GM18868 (cell line): ENCODE measurements around the gene LRRK1.

Experiments
- ATAC-seq: cut with Tn5 transposase; IDR thresholded peaks from one replicate; pipeline ENCODE4 v1.9.1; 2021; ENCODE audit warnings: mild to moderate bottlenecking, moderate library complexity; ENCODE audit not compliant: unreplicated experiment

The LRRK1 gene

GRCh38 chr15:100891307-100892012 is 27.7 kb upstream of the LRRK1 start:
- no peak for ATAC-seq

DNA sequence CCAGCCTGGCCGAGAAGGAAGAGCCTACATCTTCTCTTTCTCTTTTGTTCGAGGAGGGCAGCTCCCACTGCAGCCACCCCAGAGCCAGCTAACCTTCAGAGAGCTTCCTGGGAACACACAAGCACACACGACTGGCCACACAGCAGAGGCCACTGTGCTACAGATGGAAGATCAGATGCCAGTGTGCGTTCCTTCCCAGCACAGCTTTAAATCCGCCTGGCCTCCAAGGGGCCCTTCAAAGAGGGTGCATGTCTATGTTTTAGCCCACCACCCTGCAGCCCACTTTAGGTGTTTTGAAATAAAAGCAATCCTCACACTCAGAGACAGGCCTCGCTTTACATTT is 27.2 kb upstream of the LRRK1 start:
- no peak for ATAC-seq

- no peak for ATAC-seq
These were observed 25.7 kb upstream of the LRRK1 start for GRCh38 chr15:100893261-100893963.

DNA sequence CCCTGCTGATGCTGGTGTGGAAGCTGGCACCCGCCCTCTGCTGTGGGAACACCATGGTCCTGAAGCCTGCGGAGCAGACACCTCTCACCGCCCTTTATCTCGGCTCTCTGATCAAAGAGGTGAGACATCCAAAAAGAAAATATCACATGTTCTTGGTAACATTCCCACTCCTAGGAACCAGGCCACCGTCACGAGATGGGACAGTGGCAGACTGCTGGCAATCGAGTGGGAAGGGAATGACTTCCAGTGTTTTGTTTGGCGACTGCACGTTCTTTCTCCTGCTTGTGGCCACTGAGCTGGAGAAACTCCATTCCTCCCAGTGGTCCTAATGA is 25.2 kb upstream of the LRRK1 start:
- no peak for ATAC-seq

DNA sequence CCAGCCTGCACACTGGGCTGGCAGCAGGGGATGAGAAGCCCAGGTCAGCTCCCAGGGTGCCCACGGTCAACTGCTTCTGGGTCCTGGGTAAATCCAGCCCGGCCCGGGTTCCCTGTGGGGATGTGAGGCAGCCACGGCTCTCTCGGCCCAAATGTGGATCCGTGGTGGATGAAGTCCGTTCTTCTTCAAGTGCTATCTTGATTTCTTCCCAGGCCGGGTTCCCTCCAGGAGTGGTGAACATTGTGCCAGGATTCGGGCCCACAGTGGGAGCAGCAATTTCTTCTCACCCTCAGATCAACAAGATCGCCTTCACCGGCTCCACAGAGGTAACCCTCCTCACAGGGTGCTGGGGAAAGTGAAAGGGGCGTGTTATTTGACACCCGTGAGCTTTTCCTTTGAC is 23.4 kb upstream of the LRRK1 start:
- no peak for ATAC-seq

- no peak for ATAC-seq
These were observed 21.7 kb upstream of the LRRK1 start for GRCh38 chr15:100897221-100898151.

- no peak for ATAC-seq
These were observed 21.0 kb upstream of the LRRK1 start for GRCh38 chr15:100898152-100898490.

DNA sequence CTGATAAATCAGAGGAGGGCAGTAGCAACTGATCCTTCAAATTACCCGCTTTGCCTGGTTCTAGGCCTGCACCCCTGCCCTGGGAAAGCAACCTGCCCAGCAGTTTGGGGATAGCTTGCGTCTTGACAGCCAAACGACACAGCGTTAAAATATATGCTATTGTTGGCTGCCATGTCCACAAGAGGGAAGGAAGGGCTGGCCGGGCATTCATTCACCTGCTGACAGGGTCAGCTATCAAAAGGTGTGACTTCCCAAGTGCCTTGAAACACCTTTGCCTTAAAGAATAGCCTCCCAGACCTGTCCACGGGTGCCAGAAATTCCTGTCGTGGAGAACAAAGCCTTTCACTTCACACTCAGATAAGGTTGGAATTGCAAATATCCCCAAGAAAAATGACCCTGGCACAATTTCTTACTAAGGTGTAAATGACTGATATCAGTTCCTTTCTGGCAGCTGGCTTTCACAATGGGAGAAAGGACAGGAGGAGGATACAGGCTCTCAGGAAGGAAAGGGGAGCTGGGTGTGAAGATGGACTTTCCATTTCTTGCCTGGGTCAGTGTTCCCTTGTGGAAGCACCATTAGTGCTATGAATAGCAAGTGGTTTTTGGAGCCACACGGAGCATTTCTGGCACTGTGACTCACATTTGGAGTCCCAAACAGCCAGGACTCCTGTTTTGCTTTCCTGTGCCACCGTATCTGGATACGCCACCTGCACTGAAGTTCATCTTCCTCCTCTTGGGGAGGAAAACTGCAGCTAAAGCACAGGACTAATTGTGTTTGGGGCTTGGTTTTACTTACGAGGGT is 20.3 kb upstream of the LRRK1 start:
- ATAC-seq: no peak

GRCh38 chr15:100899601-100900000 is 19.6 kb upstream of the LRRK1 start:
- ATAC-seq: no peak

DNA sequence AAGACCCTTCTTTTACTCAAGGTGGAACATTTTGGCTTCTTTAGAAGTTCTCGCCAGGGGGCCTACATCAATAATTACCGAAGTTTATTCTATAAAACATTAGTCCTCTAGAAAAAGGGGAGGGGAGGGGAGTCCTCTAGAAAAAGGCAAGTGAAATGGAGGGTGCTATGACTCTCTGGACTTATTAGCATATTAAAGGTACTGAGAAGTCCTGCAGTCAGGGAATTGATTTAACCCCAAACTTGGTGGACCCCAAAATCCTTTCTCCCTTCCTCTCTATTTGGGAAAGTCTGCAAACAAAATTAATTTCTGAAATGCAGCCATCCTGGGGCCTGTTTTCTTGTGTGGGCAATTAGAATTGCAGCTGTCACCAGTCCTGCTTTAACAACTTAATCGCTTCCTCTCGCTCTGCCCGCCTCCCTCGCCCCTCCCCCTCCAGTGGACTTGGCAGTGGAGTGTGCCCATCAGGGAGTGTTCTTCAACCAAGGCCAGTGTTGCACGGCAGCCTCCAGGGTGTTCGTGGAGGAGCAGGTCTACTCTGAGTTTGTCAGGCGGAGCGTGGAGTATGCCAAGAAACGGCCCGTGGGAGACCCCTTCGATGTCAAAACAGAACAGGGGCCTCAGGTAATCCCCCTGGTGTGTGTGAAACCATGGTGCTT is 18.9 kb upstream of the LRRK1 start:
- no peak for ATAC-seq

- no peak for ATAC-seq
These were observed 18.4 kb upstream of the LRRK1 start for GRCh38 chr15:100900795-100901169.

DNA sequence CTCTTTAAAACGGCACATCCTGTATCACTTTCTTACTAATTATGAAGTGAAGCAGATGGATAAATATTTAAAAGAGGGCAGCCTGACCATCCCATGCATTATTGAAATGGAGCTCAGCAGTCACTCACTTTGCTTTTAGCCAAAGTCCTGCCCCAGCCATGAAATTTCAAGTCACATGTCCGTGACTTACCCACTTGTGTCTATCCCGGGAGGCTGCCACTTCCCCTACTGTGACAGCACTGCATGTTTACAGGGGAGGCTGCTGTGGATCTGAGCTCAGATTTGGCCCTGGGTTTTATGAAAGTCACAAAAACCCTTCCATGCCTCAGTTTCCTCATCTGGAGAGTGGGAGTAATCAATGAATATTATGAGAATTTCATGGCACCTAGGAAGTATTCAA is 17.9 kb upstream of the LRRK1 start:
- ATAC-seq: no peak

DNA sequence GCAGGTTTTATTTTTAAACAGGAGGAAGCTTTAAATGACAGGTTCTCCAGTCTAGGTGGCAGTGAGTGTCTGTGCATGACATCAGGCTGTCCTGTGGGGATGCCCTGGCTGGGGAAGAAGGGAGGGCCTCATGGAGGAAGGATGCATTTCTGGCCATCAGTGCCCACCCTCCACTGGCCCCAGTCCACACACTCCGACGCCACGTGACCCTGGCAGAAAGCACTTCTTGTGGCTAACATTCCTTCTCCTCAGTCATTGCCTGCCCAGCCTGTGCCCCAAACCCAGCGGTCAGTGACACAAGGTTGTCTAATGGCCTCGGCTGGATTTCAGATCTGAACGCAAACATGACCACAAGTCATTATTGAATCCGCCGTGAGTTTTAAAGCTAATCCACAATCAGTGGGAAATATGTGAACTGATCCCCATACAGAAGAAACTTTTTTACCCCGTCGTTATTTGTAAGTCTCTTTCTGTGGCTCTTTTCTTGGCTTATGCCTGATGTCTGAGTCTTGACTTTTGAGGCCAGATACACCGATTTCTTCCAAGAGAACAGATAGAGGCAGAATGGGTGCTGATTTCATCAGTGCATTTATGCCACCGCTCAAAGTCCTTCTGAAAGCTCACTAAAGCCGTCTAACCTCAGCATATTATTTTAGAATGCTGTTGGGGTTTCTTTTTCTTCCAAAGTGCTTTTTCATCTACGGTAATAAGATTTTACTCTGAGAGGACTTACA is 17.3 kb upstream of the LRRK1 start:
- ATAC-seq: no peak

GRCh38 chr15:100902436-100903167 is 16.6 kb upstream of the LRRK1 start:
- no peak for ATAC-seq

GRCh38 chr15:100903168-100903554 is 16.0 kb upstream of the LRRK1 start:
- ATAC-seq: no peak

GRCh38 chr15:100905850-100906249 is 13.3 kb upstream of the LRRK1 start:
- ATAC-seq: no peak

DNA sequence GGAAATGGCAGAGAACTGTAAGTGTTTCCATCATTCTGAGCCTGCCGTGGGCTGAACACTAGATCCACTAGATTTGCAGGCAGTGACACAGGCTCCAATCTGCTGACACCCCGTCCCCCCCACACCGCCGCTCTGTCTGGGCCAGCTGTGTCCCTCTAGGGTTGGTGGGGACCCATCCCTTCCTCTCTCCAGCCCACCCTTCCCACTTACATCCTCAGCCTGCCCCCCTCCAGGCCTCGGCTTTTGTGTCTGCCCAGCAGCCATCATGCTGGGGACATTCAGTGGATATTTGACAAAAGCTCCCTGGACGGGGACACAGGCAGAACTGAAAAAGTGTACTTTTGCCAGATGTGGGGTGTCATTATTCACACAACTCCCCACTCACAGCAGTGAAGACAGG is 10.7 kb upstream of the LRRK1 start:
- no peak for ATAC-seq

DNA sequence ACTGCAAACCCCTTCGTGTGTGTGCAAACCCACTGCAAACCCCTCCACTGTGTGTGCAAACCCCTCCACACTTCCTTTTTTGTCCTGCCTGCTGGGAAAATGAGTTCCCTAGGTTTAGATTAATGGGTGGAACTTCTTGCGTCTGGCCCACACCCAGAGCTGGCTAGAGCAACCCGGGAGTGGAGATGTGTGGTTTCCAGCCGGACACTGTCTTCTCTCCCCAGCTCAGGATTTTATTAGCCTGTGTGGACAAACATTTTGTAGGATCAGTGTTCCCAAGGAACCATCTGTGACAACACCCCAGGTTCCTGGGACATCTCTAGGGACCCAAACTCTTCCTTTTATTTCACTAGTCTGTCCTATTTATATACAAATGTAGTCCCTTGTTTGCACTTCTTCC is 9.6 kb upstream of the LRRK1 start:
- ATAC-seq: no peak
